Esophagus (tissue), 2 donors: Measurements from ENCODE around the gene EML4. TPM values are rescaled to one million over a fixed set of nuclear protein-coding genes. Genes with fewer than 3 reads are reported as not detected.

Source experiments
- H3K27ac ChIP-seq, 2 donors: one replicate each; pipeline ENCODE4 v1.5.1; 2013; ENCODE audit warnings: low read depth in 2 of 2, mild to moderate bottlenecking in 2 of 2, inconsistent platforms in 1 of 2, low read length in 1 of 2, moderate library complexity in 1 of 2
- H3K27me3 ChIP-seq, 2 donors: one replicate each; pipeline ENCODE4 v1.6.1; 2013; ENCODE audit warnings: low read length in 2 of 2, control low read depth in 1 of 2, mild to moderate bottlenecking in 1 of 2; ENCODE audit not compliant: insufficient read depth in 2 of 2, control insufficient read depth in 1 of 2
- H3K36me3 ChIP-seq, 2 donors: one replicate each; pipeline ENCODE4 v1.6.1; 2013; ENCODE audit warnings: low read length in 1 of 2; ENCODE audit not compliant: control insufficient read depth in 2 of 2, insufficient read depth in 2 of 2
- H3K4me1 ChIP-seq, 2 donors: one replicate each; pipeline ENCODE4 v1.6.1; 2013; ENCODE audit warnings: low read length in 1 of 2; ENCODE audit not compliant: control insufficient read depth in 2 of 2, insufficient read depth in 2 of 2
- H3K4me3 ChIP-seq, 2 donors: one replicate each; pipeline ENCODE4 v1.5.1; 2013; ENCODE audit warnings: low read length in 2 of 2, mild to moderate bottlenecking in 2 of 2, low read depth in 1 of 2, moderate library complexity in 1 of 2
- H3K9me3 ChIP-seq, 2 donors: one replicate each; pipeline ENCODE4 v1.6.1; 2013; ENCODE audit warnings: mild to moderate bottlenecking in 2 of 2, low read depth in 1 of 2, low read length in 1 of 2, moderate library complexity in 1 of 2; ENCODE audit not compliant: control insufficient read depth in 2 of 2, insufficient read depth in 1 of 2
- WGBS, 2 donors: extraction: QIAGEN DNeasy Blood & Tissue Kit; methylation state at CpG; one replicate each; pipeline ENCODE4 v1.1.7; 2013; 5-methylcytosine and 5-hydroxymethylcytosine counted together
- polyA plus RNA-seq, 2 donors: library from polyadenylated mRNA; stranded (reverse); fragments of 200-250 nt; gene quantifications; one replicate each; pipeline ENCODE4 v1.2.3, GENCODE V29; 2013
- donor health status: healthy with polysubstance abuse.
- donor health status: Bipolar disorder and iron deficiency.

The EML4 gene
- polyA plus RNA-seq, 2 donors = 8.7 to 9.6 TPM

DNA sequence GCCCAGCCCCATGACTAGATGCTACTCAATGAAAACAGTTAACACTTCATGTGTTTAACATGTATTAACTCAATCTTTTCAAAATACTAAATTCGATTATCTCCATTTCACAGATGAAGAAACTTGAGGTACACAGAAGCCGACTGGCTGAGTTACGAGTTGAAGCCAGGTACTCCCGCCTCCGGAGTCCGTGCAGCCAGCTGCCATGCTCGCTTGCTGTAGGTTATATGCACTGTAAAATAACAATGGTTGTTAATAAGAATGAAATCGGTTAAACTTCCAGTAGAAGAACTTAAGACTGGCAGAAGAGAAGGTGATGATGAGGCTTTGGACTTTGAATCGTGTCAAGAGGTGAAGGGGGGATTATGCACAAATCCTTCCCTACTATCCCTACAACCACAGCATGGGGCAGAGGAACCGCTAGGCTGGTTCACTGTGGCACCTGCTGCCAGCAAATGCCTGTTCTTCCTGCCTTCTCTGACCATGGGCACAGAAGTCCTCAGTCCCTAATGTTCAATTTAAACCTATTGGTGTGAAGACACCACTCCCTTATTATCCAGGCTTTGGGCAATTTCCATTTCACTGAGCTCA lies 166.5 kb downstream of the EML4 start:
- no peaks in the 10 kb centered on the region for H3K27me3 ChIP-seq
- peaks cover 0 to 2% of the 10 kb centered on the region in 2 donors for H3K4me1 ChIP-seq
- H3K27ac ChIP-seq = no peak overlapping the region
- peaks cover 5 to 6% of the 10 kb centered on the region in 2 donors for H3K36me3 ChIP-seq
- WGBS, 2 donors = 97% methylated on average over 10 of the region's 10 CpGs
- H3K9me3 ChIP-seq = no peaks in the 10 kb centered on the region
- H3K4me3 ChIP-seq = no peak overlapping the region

DNA sequence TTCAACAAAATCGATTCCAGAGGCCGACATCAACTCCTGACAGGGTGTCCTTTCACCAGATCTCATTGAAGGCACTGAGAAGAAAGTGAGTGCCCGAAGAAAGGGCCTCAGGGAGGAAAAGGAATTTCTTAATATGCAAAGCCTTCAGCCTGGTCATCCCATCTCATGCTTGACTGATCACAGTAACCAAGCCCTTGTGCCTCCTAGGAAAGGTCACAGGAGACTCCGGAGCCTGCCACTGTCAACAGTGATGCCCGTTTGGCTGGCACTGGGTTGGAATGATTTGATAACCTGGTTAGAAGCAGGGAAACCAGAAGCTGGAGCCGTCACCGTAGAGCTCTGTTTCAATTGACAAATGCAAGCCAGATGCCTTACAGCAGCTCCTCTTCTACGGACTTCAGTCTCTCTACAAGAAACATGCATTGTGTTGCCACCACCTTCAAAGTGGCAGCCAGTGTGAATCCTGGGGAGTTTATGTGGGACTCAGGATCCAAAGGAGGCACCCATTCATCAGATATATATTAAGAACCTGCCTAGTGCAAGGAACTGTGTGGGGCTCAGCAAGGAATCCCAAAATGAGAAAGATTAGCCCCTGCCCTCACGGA lies 167.3 kb downstream of the EML4 start:
- H3K9me3 ChIP-seq = no peaks in the 10 kb centered on the region
- no peak overlapping the region for H3K4me3 ChIP-seq
- no peak overlapping the region for H3K27ac ChIP-seq
- H3K27me3 ChIP-seq = no peaks in the 10 kb centered on the region
- WGBS, 2 donors = 95 to 96% methylated on average over 9 of the region's 9 CpGs
- peaks cover 8 to 11% of the 10 kb centered on the region in 2 donors for H3K36me3 ChIP-seq
- H3K4me1 ChIP-seq = peaks cover 2 to 3% of the 10 kb centered on the region in 2 donors

DNA sequence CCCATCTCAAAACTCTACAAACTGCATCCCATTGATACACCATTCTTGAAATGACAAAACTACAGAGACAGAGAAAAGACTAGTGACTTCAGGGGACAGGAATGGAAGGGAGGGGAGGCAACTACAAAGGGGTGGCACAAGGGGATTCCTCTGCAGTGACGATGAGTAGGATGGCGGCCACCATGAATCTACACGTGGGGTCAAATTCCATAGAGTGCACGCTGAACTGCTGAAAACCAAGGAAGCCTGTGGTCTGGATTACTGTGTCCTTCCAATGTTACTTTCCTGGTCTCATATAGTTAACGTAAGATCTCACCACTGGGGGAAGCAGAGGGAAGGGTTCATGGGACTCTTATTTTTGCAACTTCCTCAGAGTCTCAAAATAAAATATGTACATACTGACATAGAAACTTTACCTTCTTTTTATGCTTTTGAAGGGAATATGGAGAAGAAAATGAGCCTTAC lies 168.2 kb downstream of the EML4 start:
- Histone ChIP-seq H3K36me3 (peaks cover 5 to 11% of the 10 kb centered on the region in 2 donors), H3K9me3 (no peaks in the 10 kb centered on the region), H3K4me3 (no peak overlapping the region), H3K27ac (no peak overlapping the region), H3K4me1 (peaks cover 3 to 8% of the 10 kb centered on the region in 2 donors), H3K27me3 (no peaks in the 10 kb centered on the region)
- 94 to 100% methylated on average over 5 of the region's 5 CpGs for WGBS, 2 donors

DNA sequence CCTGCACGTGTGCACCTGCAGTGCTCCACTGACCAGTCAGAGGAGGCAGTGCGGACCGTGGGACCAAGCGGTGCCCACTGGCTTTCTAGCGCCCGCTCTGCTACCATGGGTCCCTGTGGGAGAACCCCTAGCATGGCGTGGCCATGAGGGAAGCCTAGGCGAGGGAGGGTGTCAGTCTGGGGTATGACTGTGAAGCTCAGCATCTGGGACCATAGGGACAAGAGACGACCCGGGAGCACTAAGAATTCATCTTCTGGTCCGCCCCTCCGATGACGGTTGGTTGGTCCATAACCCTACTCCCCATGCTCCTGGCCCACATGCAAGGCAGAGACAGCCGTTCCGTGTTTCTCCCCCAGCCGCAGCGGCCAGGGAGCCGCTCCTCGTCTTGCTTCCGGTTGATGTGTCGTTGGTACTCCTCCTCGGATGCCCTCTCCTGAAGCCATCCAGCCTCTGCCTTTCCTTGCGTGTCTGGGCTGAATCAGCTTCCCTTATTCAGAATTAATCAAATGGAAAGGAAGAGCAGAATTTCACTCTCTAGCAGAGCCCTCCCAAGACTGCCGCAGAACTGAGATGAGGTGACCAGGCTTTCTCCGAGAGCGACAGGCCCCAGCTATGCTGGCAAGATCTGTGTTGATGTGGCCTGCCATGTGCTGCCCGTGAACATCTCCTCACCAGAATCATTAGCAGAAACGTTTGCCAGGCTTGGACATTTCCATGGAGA lies 168.9 kb downstream of the EML4 start:
- Histone ChIP-seq H3K27me3 (no peaks in the 10 kb centered on the region), H3K4me3 (no peak overlapping the region), H3K36me3 (peaks cover 5 to 15% of the 10 kb centered on the region in 2 donors), H3K4me1 (peaks cover 8 to 15% of the 10 kb centered on the region in 2 donors), H3K9me3 (no peaks in the 10 kb centered on the region), H3K27ac (no peak overlapping the region)
- WGBS, 2 donors = 96% methylated on average over 28 of the region's 28 CpGs

DNA sequence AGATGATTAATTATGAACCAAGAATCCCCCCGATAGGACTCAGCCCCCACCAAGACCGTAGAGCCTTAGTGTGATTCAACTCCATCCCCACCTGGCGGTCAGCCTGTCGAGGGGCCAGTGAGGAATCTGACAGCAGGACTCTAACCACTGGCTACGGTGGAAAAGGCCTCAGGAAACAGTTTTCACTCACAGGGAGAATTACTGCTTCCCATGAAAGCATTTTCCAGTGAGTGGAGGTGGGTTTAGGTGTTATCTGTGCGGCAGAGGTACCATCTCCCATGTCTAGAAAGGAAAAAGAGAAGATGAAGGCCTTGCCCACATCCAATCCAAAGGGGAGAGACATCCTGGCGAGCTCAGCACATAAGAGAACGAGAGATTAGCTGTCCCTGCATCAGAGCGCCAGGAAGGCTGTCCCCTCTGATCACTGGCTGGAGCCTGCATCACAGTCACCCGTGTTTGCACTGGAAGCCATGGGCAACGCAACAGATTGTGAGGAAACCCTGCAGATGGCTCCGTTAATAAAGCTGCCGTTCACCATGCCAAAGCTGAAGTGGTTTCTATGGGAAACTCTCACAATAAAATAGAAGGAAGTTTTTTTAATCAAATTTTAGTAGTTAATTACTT lies 169.5 kb downstream of the EML4 start:
- no peak overlapping the region for H3K27ac ChIP-seq
- H3K4me1 ChIP-seq = peaks cover 8 to 16% of the 10 kb centered on the region in 2 donors
- H3K36me3 ChIP-seq = peaks cover 5 to 16% of the 10 kb centered on the region in 2 donors
- H3K27me3 ChIP-seq = no peaks in the 10 kb centered on the region
- WGBS, 2 donors = 92% methylated on average over 13 of the region's 13 CpGs
- H3K9me3 ChIP-seq = no peaks in the 10 kb centered on the region
- H3K4me3 ChIP-seq = no peak overlapping the region

DNA sequence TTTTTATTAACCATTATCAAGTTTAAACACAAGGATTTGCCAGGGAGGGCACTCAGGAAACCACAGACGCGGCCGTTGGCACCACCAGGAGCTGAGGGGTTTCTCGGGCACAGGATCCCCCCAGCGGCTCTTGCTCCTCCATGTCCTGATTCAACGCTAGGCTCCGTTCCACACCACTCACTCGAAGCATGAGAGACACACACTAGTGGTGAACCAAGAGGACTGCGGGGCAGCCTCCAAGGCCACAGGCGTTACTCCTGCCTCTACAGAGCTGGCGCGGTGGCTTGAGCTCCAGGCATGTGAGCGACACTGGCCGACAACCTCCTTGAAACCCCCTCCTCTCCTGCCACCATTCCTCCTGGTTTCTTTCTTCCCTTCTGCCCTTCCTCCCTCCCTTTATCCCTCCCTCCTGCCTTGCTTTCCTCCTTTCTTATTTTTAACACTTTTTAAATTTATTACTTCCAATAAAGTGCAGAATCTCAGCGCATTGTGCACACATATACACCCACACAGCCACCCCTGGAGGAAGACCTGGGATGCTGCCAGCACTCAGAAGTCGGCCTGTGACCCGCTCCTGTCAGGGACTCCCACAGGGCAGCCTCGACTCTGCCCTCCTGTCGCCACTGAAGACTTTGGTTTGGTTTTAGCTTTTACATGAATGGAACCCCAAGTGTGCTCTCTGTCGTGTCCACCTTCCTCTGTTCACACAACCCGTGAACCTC lies 170.2 kb downstream of the EML4 start:
- Histone ChIP-seq H3K36me3 (peaks cover 5 to 16% of the 10 kb centered on the region in 2 donors), H3K27me3 (no peaks in the 10 kb centered on the region), H3K9me3 (no peaks in the 10 kb centered on the region), H3K27ac (no peak overlapping the region), H3K4me1 (peaks cover 8 to 16% of the 10 kb centered on the region in 2 donors), H3K4me3 (no peak overlapping the region)
- 87 to 89% methylated on average over 21 of the region's 21 CpGs for WGBS, 2 donors

DNA sequence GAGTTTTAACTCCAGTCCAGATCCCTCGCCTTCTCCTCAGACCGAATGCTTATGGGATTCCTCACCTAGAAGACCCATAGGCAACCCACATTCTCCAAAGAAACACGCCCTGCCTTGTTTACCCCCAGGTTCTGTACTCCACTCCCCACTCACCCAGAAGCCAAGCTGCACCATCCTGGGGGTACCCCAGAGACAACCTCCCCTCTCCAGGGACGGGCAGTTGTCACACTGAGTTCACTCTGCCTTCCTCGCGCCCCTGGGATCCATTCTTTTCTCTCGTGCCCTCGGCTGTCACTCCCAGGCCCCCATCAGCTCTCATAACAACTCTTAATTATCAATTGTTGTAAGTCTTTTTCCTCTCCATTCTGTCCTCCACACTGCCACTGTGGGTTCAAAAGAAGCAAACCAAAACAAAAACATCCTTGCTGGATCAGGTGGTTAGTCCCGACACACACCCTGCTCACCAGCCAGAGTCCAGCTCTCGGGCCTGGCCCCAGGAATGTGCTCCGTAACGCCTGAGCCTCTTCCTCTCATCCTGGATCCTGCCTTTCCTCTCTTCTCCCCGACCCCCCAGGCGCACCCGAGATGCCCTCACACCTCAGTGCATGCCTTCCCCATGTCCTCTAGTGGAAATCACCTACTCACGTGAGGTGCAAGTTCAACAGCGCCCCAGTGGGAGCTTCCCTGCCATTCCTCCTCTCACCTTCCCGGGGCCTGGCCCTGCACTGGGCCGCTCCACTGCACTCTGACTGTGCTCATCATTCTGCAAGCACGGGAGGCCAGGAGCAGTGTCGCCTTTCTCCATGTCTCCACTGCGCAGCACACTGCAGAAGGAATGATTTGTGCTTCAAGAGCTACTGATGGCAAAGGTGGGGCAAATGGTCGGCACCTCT lies 171.1 kb downstream of the EML4 start:
- Histone ChIP-seq H3K27ac (no peak overlapping the region), H3K36me3 (peaks cover 5 to 16% of the 10 kb centered on the region in 2 donors), H3K4me3 (no peak overlapping the region), H3K9me3 (no peaks in the 10 kb centered on the region), H3K4me1 (peaks cover 8 to 16% of the 10 kb centered on the region in 2 donors), H3K27me3 (no peaks in the 10 kb centered on the region)
- 82 to 91% methylated on average over 23 of the region's 23 CpGs for WGBS, 2 donors

DNA sequence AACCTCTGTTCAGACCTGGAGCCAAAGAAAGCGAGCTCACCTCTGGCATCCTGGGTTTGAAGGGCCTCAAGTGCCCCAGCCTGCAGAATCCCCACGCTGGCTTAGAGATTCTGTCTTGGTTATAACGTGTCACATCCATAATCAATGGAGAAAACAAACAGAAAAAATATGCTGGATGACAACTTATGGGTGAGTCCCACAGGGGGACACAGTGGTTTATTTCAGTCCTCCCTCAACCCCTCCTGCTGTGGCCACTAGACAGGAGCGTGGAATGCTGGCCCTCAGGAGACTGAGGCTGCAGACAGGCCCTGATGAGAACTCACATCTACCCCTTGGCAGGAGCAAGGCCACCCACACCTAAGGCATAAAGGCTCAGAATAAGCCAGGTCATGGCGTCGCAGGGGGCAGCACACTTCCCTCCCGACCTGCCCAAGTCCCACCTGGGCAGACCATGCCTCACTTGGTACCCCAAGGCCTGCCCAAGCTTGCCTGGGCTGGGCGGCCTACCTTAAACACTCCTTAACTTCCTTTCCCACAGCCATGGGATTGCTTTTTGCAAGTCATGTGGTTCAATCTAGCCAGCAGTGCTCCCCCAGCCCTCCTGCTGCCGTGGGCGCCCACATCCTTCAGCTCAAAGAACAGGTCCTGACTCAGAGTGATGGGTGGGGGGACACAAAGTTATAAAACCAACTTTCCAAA lies 171.9 kb downstream of the EML4 start:
- H3K4me1 ChIP-seq = peaks cover 8 to 16% of the 10 kb centered on the region in 2 donors
- no peak overlapping the region for H3K4me3 ChIP-seq
- H3K9me3 ChIP-seq = no peaks in the 10 kb centered on the region
- H3K36me3 ChIP-seq = peaks cover 9 to 21% of the 10 kb centered on the region in 2 donors
- no peak overlapping the region for H3K27ac ChIP-seq
- H3K27me3 ChIP-seq = no peaks in the 10 kb centered on the region
- 92 to 94% methylated on average over 8 to 10 of the region's 10 CpGs for WGBS, 2 donors
